Panc1 (cell line): ENCODE measurements around the gene SANBR. TPM values are rescaled to one million over a fixed set of nuclear protein-coding genes. Genes with fewer than 3 reads are reported as not detected.
A peak's percentile ranks its signal among the peaks of the same experiment; 100 is the strongest.

ENCODE experiments used
- ATAC-seq: fragments of 200-7000 bp; cut with Tn5 transposase; 2 replicates; pipeline ENCODE4 v1.9.1; 2020; ENCODE audit warnings: mild to moderate bottlenecking, moderate library complexity
- BruUV-seq: library from RNA; stranded (reverse); fragments of 400-500 nt; replicated peaks from 2 replicates; lab custom pipeline; 2021; lab: Mats Ljungman, UMichigan
- CTCF ChIA-PET: fragments of 300-600 bp; sonication (Branson Sonifier 250); formaldehyde crosslinking; loops from one replicate; lab custom pipeline; 2022; ENCODE audit warnings: antibody characterized with exemption; lab: Charles Lee
- POLR2A ChIA-PET: fragments of 300-600 bp; sonication (Branson Sonifier 250); formaldehyde crosslinking; loops from one replicate; lab custom pipeline; 2022; ENCODE audit warnings: antibody characterized with exemption; lab: Charles Lee
- DNase-seq: peaks from one replicate; pipeline ENCODE4 v3.0.0-alpha.2; 2010; ENCODE audit warnings: low read depth, low spot score
- H3K27ac ChIP-seq: 2 replicates; pipeline ENCODE4 v1.5.1; 2011; ENCODE audit warnings: mild to moderate bottlenecking, low read length, inconsistent platforms
- H3K27me3 ChIP-seq: fragments of 200-500 bp; sonication (Bioruptor generic); 2 replicates; pipeline ENCODE4 v1.6.0; 2014; ENCODE audit warnings: low read length, inconsistent platforms; ENCODE audit not compliant: control insufficient read depth, insufficient read depth
- H3K36me3 ChIP-seq: fragments of 200-500 bp; sonication (Bioruptor generic); 2 replicates; pipeline ENCODE4 v1.5.1; 2014; ENCODE audit warnings: inconsistent platforms, mild to moderate bottlenecking, low read length, moderate library complexity; ENCODE audit not compliant: control insufficient read depth, insufficient read depth
- H3K4me1 ChIP-seq: 2 replicates; pipeline ENCODE4 v1.5.1; 2011; ENCODE audit warnings: inconsistent platforms, mild to moderate bottlenecking, low read length, moderate library complexity; ENCODE audit not compliant: control insufficient read depth, insufficient read depth
- H3K4me3 ChIP-seq, 2 experiments: 2 replicates each; pipeline ENCODE4 v1.5.1; 2011 to 2012; ENCODE audit warnings: low read depth in 2 of 2, low read length in 2 of 2, mild to moderate bottlenecking in 2 of 2, inconsistent platforms in 1 of 2, moderate library complexity in 1 of 2
- H3K9me3 ChIP-seq: fragments of 200-500 bp; sonication (Bioruptor generic); 2 replicates; pipeline ENCODE4 v1.5.1; 2014; ENCODE audit warnings: low read depth, mild to moderate bottlenecking, inconsistent platforms, low read length, moderate library complexity; ENCODE audit not compliant: control insufficient read depth, insufficient read depth
- CTCF ChIP-seq: fragments of 450-650 bp; IDR thresholded peaks from 2 replicates; pipeline ENCODE4 v1.5.1; 2017; ENCODE audit warnings: mild to moderate bottlenecking
- POLR2AphosphoS5 ChIP-seq: IDR thresholded peaks from 2 replicates; pipeline ENCODE4 v1.6.1; 2012; ENCODE audit warnings: mild to moderate bottlenecking, low read depth, low read length, moderate library complexity
- REST ChIP-seq, 2 experiments: IDR thresholded peaks; 2 replicates each; pipeline ENCODE4 v1.6.1; 2011 to 2012; ENCODE audit warnings: low read depth in 2 of 2, control low read depth in 1 of 2, low read length in 1 of 2, mild to moderate bottlenecking in 1 of 2, moderate library complexity in 1 of 2; ENCODE audit not compliant: insufficient read depth in 1 of 2
- SIN3A ChIP-seq: IDR thresholded peaks from 2 replicates; pipeline ENCODE4 v1.6.1; 2012; ENCODE audit warnings: low read depth, mild to moderate bottlenecking, low read length, moderate library complexity, borderline replicate concordance; ENCODE audit not compliant: insufficient read depth
- TCF7L2 ChIP-seq: IDR thresholded peaks from 2 replicates; pipeline ENCODE4 v1.6.1; 2011; ENCODE audit warnings: mild to moderate bottlenecking, low read depth, low read length, inconsistent platforms
- in situ Hi-C: cut with HindIII; loops from 2 replicates; pipeline ENCODE4 v1.10.0; 2016; ENCODE audit warnings: low sequenced_read_pairs, low pct_unique_long_range_greater_than_20kb
- intact Hi-C: fragments of 100-400 bp; cut with micrococcal nuclease; formaldehyde crosslinking; loops from one replicate; pipeline ENCODE4 v1.10.0; 2022; ENCODE audit not compliant: unreplicated experiment
- total RNA-seq: library from RNA; stranded (reverse); gene quantifications from one replicate; pipeline ENCODE4 v1.2.1, GENCODE V29; 2021; ENCODE audit not compliant: unreplicated experiment

Gene SANBR
- total RNA-seq, 1 experiment from 2014 or later = 18.8 TPM

GRCh38 chr2:61016392-61017002 is 49.2 kb upstream of the SANBR start:
- in situ Hi-C loops = no loop called here
- Histone ChIP-seq H3K27ac (peak overlapping the region; percentile 99), H3K4me3 (peak overlapping the region; percentile 94 to 98), H3K4me1 (peaks cover 12% of the 10 kb centered on the region; the same call in 1 of the 2 replicates), H3K36me3 (peaks cover 3% of the 10 kb centered on the region; the same call in 1 of the 2 replicates), H3K27me3 (no peaks in the 10 kb centered on the region), H3K9me3 (no peaks in the 10 kb centered on the region)
- BruUV-seq = TSS peak; percentile 92
- intact Hi-C loops = no loop called here
- peak; percentile 94 for TF ChIP-seq TCF7L2
- no peak for TF ChIP-seq CTCF
- no peak for DNase-seq
- ChIA-PET POLR2A (no interaction called here), CTCF (no interaction called here)
- ATAC-seq = no peak; the same call in 1 of the 2 replicates

GRCh38 chr2:61017003-61017555 is 48.6 kb upstream of the SANBR start:
- Histone ChIP-seq H3K27me3 (no peaks in the 10 kb centered on the region), H3K27ac (peak overlapping the region; percentile 99), H3K4me1 (peaks cover 12% of the 10 kb centered on the region; the same call in 1 of the 2 replicates), H3K36me3 (peaks cover 3% of the 10 kb centered on the region; the same call in 1 of the 2 replicates), H3K4me3 (peak overlapping the region; percentile 94 to 98), H3K9me3 (no peaks in the 10 kb centered on the region)
- ChIA-PET CTCF (no interaction called here), POLR2A (no interaction called here)
- no TSS peak for BruUV-seq
- intact Hi-C loops (no loop called here), in situ Hi-C loops (no loop called here)
- TF ChIP-seq SIN3A (no peak), CTCF (no peak), POLR2AphosphoS5 (peak; percentile 16; the same call in 1 of the 2 replicates)
- DNase-seq = peak; percentile 78
- peak; percentile 88 for ATAC-seq

- intact Hi-C loops (no loop called here), in situ Hi-C loops (no loop called here)
- BruUV-seq = no TSS peak
- no peak for TF ChIP-seq CTCF
- no peak for TF ChIP-seq POLR2AphosphoS5
- TF ChIP-seq REST (IDR thresholded peaks at IDR 0.05; ENCODE audit: insufficient read depth in 1 of 2, low read depth in 2 of 2, low read length in 1 of 2) = no peak
- peak; percentile 92; the same call in 1 of the 2 replicates for TF ChIP-seq SIN3A
- 0 out of 2 replicates have a peak, but pooled peaks have one; percentile 32 for TF ChIP-seq TCF7L2
- peak within 1 kb of the TSS; percentile 99 for H3K27ac ChIP-seq
- ChIA-PET POLR2A (no interaction called here), CTCF (no interaction called here)
- H3K36me3 ChIP-seq = peaks cover 3% of the 10 kb centered on the region; the same call in 1 of the 2 replicates
- peak; percentile 97 for ATAC-seq
- H3K9me3 ChIP-seq = no peaks in the 10 kb centered on the region
- peaks cover 12% of the 10 kb centered on the region; the same call in 1 of the 2 replicates for H3K4me1 ChIP-seq
- DNase-seq = peak; percentile 75
- H3K27me3 ChIP-seq = no peaks in the 10 kb centered on the region
- peak within 1 kb of the TSS; percentile 94 to 98 for H3K4me3 ChIP-seq
These were observed 47.9 kb upstream of the SANBR start, which contains the start of the genes PEX13 and PUS10 for GRCh38 chr2:61017556-61018317. Gene PEX13 (plus strand): TSS chr2:61017720. CDS start chr2:61017760, 40 bp downstream. Gene PUS10 (minus strand): TSS chr2:61018255. CDS start chr2:61011890, 6,365 bp downstream.
